ENCODE data around the gene IL27RA.

DNA sequence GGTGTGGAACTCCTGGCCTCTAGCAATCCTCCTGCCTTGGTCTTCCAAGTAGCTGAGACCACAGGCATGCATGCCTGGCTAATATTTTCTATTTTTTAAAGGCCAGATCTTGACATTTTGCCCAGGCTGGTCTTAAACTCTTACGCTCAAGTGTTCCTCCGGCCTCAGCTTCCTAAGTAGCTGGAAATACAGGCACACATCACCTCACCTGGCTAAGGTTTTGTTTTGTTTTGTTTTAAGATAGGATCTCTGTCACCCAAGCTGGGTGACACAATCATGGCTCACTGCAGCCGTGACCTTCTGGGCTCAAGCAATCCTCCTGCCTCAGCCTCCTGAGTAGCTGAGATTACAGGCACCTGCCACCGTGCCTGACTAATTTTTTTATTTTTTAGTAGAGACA is 9.1 kb upstream of the IL27RA start:
- TF ChIP-seq GATA2 (IDR thresholded peaks at IDR 0.05; ENCODE audit: low read depth, low read length), result no peak
- TF ChIP-seq GATA3 (IDR thresholded peaks at IDR 0.05; ENCODE audit: low read depth, low read length), result no peak
